Measurements from ENCODE around the gene ADAMTSL3. TPM values are rescaled to one million over a fixed set of nuclear protein-coding genes. Genes with fewer than 3 reads are reported as not detected.
"Not testable (repeated sequence)": the region's sequence is repeated elsewhere in the genome, so short reads cannot be mapped to it uniquely, and the experiment has no call there.

ADAMTSL3 gene
- total RNA-seq, 1 donor = not detected

DNA sequence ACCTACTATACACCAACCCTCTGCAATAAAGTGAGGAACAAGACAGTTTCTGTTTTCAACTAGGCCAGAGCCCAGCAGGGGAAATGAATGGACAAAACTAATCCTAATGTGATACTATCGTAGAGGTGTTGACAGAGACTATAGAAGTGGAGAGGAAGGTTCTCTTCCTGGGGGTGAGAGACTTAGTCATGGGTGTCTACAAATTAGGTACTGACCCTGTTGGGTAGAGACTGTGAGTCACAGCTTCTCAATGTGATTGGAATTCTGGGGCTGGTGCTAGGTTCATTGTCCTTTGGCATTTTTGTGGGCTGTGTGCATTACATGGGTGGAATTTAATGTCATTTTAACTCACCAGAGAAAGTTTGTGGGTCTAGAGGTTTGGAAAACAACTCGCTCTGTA, 79.3 kb downstream of the ADAMTSL3 start:
- no peaks in the 10 kb centered on the region for H3K4me1 ChIP-seq (ENCODE audit: insufficient read depth, low read length)
- H3K9me3 ChIP-seq (ENCODE audit: low read depth, low read length) = no peaks in the 10 kb centered on the region
- H3K4me3 ChIP-seq (ENCODE audit: low read length) = no peak overlapping the region
- no peaks in the 10 kb centered on the region for H3K27me3 ChIP-seq (ENCODE audit: insufficient read depth, low read length)

DNA sequence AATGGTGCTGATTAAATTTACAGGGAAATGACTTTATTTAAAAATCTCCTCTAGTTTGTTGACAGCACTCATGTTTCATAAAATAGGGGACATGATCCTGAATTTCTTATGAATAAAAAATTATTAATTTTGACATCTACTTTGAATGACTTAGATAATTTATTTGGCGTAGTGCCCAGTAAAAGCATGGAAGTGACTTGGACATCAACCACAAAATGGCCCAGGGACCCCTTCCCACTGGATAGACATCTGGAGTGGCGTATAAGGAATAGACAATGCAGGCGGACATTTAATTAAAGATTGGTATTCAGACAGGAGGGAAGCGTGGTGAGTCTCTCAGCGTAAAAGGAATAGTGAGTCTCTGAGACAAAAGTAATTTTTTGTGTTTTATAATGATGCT, 79.8 kb downstream of the ADAMTSL3 start:
- Histone ChIP-seq H3K9me3 (ENCODE audit: low read depth, low read length) (no peaks in the 10 kb centered on the region), H3K27me3 (ENCODE audit: insufficient read depth, low read length) (no peaks in the 10 kb centered on the region), H3K4me1 (ENCODE audit: insufficient read depth, low read length) (no peaks in the 10 kb centered on the region), H3K4me3 (ENCODE audit: low read length) (no peak overlapping the region)

DNA sequence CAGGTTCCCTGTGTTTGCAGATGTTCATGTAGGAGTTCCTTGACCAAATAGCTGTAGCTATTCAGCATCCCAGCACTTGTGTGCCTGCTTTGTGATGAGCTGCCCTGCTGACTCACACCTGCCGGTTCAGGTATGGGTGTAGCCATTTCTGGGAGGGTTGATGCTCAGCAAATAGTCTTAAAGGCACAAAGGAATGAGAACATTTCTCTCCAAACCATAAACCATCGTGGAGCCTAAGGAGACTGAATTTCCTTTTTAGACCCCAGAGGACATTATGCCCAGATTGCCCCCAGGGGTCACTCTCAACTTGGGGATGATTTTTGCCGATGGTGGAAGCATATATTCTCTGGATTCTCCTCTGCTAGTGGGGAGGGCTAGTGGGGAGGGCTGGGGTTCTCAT, 80.6 kb downstream of the ADAMTSL3 start:
- H3K4me3 ChIP-seq (ENCODE audit: low read length) = no peak overlapping the region
- H3K9me3 ChIP-seq (ENCODE audit: low read depth, low read length) = no peaks in the 10 kb centered on the region
- H3K4me1 ChIP-seq (ENCODE audit: insufficient read depth, low read length) = no peaks in the 10 kb centered on the region
- H3K27me3 ChIP-seq (ENCODE audit: insufficient read depth, low read length) = no peaks in the 10 kb centered on the region

DNA sequence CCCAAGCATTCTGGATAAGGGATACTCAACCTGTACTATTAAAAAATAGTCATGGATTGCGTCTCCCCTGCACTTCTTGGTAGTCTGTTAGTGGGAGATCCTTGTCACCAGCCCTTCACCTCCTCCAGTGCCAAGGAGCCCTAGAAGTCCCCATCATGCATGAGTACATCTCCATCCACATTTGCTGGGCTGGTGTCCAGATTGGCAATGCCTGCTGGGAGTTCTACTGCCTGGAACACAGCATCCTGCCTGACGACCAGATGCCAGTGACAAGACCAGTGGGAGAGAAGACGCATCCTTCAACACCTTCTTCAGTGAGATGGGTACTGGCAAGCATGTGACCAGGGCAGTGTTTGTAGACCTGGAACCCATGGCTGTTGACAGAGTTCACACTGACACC, 85.7 kb downstream of the ADAMTSL3 start:
- H3K4me3 ChIP-seq (ENCODE audit: low read length) = no peak overlapping the region
- no peaks in the 10 kb centered on the region for H3K4me1 ChIP-seq (ENCODE audit: insufficient read depth, low read length)
- H3K27me3 ChIP-seq (ENCODE audit: insufficient read depth, low read length) = no peaks in the 10 kb centered on the region
- H3K9me3 ChIP-seq (ENCODE audit: low read depth, low read length) = no peaks in the 10 kb centered on the region

DNA sequence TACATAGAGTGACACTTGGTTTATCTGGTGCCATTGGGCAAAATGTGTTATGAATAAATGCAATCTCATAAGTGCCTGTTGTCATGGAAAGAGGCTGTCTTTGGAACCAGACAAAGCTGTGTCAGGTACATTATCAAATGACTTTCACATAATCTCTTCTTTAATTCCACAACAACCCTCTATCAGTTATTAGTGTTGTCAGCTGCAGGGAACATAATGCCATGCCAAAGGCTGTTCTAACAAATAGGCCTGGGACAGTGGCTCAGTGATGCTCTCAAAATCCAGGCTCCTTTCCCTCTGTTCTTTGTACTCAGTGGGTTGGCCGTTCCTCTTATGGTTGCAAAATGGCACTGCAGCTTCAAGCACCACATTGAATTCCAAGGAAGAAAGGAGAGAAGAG, 91.8 kb downstream of the ADAMTSL3 start:
- Histone ChIP-seq H3K9me3 (ENCODE audit: low read depth, low read length) (no peaks in the 10 kb centered on the region), H3K4me1 (ENCODE audit: insufficient read depth, low read length) (no peaks in the 10 kb centered on the region), H3K27me3 (ENCODE audit: insufficient read depth, low read length) (no peaks in the 10 kb centered on the region), H3K4me3 (ENCODE audit: low read length) (no peak overlapping the region)

DNA sequence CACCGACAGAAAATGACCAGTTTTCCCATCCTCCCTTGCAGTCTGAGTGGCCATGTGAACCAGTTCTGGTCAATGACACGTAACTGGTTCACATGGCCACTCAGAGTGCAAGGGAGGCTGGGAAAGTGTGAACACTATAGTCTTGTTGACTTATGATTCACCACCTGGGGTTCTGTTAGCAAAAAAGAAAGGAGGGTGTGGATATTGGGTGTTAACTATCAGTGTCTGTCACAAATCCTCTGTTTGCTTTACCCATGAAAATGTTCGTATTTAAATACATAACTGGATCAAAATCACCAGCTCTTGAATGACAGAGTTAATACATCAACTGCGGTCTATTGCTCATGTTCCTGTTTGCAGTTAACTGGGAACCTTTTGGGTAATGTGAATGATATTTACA, 92.3 kb downstream of the ADAMTSL3 start:
- Histone ChIP-seq H3K9me3 (ENCODE audit: low read depth, low read length) (no peaks in the 10 kb centered on the region), H3K27me3 (ENCODE audit: insufficient read depth, low read length) (no peaks in the 10 kb centered on the region), H3K4me1 (ENCODE audit: insufficient read depth, low read length) (no peaks in the 10 kb centered on the region), H3K4me3 (ENCODE audit: low read length) (no peak overlapping the region)

DNA sequence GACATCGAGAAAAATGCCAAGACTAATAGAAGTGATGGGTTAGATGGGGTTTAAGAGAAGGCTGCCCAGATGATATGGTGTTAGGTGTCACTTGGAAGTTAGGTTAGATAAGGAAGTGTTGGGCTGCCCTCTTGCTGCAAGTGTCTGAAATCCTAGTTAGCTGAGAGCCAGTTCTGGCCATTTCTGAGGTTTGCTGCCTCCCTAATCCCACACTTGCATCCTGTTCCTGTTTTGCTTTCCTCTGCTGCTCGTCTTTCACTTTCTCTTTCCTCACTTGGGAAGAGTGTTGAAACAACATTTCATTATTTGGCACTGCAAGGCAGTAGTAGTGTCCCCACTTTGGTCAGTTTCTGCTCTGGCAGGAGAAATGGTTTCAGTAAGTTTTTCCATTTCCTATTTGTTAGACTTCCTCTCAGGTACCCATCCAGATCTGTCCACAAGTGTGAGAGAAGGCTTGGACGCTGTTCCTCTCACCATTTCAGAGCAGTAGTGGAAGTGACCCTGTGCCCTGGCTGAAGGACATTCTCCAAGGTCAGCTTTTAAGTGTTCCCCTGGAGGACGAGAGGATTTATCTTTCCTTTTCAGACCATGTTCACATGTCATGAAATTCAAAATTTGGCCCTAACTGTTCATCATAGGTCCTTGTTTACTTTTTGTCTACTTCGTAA, 93.3 kb downstream of the ADAMTSL3 start:
- Histone ChIP-seq H3K4me3 (ENCODE audit: low read length) (no peak overlapping the region), H3K9me3 (ENCODE audit: low read depth, low read length) (no peaks in the 10 kb centered on the region), H3K27me3 (ENCODE audit: insufficient read depth, low read length) (no peaks in the 10 kb centered on the region), H3K4me1 (ENCODE audit: insufficient read depth, low read length) (no peaks in the 10 kb centered on the region)

DNA sequence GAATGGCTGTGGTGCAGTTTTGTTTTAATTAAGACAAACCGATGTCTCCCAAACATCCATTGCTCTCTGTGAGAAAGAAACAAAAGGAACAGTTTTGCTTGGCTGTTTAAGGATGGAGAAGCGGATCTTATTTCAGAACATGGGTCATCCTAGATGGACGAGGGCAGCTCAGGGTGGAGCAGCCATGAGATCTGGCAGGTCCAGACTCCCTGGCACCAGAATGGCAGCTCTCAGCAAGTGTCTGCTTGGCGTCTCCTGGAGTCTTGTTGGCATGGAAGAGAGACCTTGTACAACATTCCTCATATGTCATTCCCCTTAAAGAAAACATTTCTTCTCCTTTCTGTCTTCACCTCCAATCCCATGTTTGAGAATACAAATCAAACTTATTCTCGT, 93.8 kb downstream of the ADAMTSL3 start:
- no peaks in the 10 kb centered on the region for H3K27me3 ChIP-seq (ENCODE audit: insufficient read depth, low read length)
- H3K4me3 ChIP-seq (ENCODE audit: low read length) = no peak overlapping the region
- H3K4me1 ChIP-seq (ENCODE audit: insufficient read depth, low read length) = no peaks in the 10 kb centered on the region
- H3K9me3 ChIP-seq (ENCODE audit: low read depth, low read length) = no peaks in the 10 kb centered on the region

DNA sequence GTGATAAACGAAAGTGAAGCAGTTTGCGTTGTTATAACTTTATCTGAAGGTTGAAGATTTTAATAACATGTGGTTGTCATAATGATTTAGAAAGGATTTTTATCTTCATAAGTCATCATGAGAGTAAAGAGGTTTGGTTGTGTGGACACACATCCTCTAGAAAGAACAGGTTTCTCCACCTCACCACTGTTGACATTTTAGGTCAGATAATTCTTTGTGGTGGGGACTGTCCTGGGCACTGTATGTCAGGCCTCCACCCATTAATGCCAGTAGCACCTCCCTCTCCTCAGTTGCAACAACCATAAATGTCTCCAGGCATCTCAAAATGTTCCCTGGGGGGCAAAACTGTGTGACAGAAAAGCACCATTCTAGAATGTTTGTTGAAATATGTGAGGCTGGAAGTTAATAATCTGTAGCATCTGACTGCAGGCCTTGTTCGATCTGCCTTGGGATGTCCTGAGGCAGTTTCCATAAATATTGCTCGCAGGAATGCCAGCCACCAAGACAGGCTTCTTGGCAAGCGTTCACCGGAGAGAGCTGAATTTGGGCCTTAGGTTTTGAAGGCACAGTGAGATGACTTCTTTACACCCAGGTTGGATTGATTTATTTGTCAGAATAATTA, 100.1 kb downstream of the ADAMTSL3 start:
- Histone ChIP-seq H3K27me3 (ENCODE audit: insufficient read depth, low read length) (no peaks in the 10 kb centered on the region), H3K4me1 (ENCODE audit: insufficient read depth, low read length) (no peaks in the 10 kb centered on the region), H3K9me3 (ENCODE audit: low read depth, low read length) (no peaks in the 10 kb centered on the region), H3K4me3 (ENCODE audit: low read length) (no peak overlapping the region)

DNA sequence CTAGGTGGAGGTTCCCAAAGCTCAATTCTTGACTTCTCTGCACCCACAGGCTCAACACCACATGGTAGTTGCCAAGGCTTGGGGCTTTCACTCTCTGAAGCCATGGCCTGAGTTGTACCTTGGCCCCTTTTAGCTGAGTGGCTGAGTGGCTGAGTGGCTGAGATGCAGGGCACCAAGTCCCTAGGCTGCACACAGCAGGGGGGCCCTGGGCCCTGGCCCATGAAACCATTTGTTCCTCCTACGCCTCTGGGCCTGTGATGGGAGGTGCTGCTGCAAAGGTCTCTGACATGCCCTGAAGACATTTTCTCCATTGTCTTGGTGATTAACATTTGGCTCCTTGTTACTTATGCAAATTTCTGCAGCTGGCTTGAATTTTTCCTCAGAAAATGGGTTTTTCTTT, 103.4 kb downstream of the ADAMTSL3 start:
- not testable (repeated sequence) for H3K9me3 ChIP-seq (ENCODE audit: low read depth, low read length); H3K4me1 ChIP-seq (ENCODE audit: insufficient read depth, low read length); H3K27me3 ChIP-seq (ENCODE audit: insufficient read depth, low read length); H3K4me3 ChIP-seq (ENCODE audit: low read length)

DNA sequence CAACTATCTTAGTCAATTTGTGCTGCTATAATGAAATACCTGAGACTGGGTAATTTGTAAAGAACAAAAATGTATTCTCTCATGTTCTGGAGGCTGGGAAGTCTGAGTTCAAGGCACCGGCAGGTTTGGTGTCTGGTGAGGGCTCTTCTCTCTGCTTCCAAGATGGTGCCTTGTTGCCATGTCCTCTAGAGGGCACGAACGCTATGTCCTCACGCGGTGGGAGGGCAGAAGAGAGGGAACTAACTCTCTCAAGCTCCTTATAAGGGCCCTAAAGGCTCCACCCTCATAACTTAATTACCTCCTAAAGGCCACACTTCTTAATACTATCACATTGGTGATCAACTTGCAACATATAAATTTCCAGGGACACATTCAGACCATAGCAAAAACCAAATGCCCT, 108.4 kb downstream of the ADAMTSL3 start:
- Histone ChIP-seq H3K27me3 (ENCODE audit: insufficient read depth, low read length) (no peaks in the 10 kb centered on the region), H3K4me1 (ENCODE audit: insufficient read depth, low read length) (no peaks in the 10 kb centered on the region)

DNA sequence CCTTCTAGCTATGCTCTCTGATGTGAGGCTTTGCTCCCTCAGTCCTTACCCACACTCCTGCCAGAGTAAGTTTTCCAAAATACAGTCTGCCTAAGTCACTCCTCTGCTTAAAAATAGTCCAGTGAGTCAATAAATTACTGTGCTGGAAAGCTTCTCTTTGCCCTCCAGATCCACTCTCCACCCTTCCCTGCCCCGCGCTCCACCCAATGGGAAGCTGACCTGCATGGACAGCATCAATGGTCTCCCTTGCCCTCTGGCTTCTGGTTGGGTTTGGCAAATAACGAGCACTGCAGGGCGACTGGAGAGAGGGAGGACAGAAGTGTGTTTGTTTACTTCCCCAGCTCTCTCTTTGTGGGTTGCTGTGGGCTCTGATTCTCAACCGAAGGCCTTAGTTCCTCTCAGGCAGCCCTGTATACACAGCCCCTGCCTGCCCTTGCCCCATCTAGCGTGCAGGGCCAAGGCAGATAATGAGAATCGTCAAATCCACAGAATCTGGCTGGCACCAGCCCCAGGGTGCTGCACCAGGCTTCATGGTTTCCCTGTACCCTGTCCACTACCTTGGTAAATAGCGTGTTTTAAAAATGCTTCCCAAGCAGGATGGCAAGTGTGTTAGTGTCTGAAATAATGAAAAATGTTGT, 110.4 kb downstream of the ADAMTSL3 start:
- no peak overlapping the region for H3K4me3 ChIP-seq (ENCODE audit: low read length)
- no peaks in the 10 kb centered on the region for H3K27me3 ChIP-seq (ENCODE audit: insufficient read depth, low read length)
- H3K9me3 ChIP-seq (ENCODE audit: low read depth, low read length) = no peaks in the 10 kb centered on the region
- no peaks in the 10 kb centered on the region for H3K4me1 ChIP-seq (ENCODE audit: insufficient read depth, low read length)

More for the DNA sequence above, 108.4 kb downstream of the ADAMTSL3 start:
- Histone ChIP-seq H3K4me3 (ENCODE audit: low read length) (no peak overlapping the region), H3K9me3 (ENCODE audit: low read depth, low read length) (no peaks in the 10 kb centered on the region)

DNA sequence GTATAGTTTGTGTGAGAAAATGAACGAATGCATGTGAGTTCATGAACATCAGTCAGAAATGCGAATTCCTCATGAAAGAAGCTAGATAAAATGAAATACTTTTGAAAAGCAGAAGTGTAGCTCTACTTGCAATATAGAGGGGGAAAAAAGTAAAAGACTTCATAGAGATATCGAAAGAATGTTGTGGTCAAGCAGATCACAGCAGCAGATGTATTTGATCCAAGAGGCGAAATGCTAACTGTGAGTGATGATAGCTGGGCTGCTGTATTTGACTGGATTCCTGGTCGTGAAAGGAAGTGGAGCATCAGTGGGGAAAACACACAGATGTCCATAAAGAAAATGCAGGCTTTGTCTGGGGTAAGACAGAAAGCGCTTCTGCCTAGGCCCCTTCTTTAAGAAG, 112.4 kb downstream of the ADAMTSL3 start:
- no peaks in the 10 kb centered on the region for H3K27me3 ChIP-seq (ENCODE audit: insufficient read depth, low read length)
- H3K4me3 ChIP-seq (ENCODE audit: low read length) = no peak overlapping the region
- H3K4me1 ChIP-seq (ENCODE audit: insufficient read depth, low read length) = no peaks in the 10 kb centered on the region
- no peaks in the 10 kb centered on the region for H3K9me3 ChIP-seq (ENCODE audit: low read depth, low read length)

DNA sequence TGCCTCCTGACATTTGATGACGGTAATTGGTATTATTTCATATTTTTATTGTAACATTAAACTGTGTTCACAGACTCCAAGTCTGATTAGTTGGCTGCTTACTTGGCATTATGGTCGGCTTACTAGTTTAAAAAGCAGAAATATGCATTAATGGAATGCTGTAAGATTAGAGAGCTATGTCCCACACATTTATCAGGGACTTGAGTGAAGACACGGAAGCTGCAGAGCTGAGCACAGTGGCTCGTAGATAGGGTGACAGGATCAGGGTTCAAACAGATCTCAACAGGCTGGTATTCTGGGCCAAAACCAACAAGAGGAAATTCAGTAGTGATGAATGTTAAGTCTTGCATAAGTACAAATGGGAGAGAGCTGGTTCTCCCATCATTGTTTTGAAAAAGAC, 113.8 kb downstream of the ADAMTSL3 start:
- no peaks in the 10 kb centered on the region for H3K27me3 ChIP-seq (ENCODE audit: insufficient read depth, low read length)
- H3K4me3 ChIP-seq (ENCODE audit: low read length) = no peak overlapping the region
- no peaks in the 10 kb centered on the region for H3K4me1 ChIP-seq (ENCODE audit: insufficient read depth, low read length)
- H3K9me3 ChIP-seq (ENCODE audit: low read depth, low read length) = no peaks in the 10 kb centered on the region

DNA sequence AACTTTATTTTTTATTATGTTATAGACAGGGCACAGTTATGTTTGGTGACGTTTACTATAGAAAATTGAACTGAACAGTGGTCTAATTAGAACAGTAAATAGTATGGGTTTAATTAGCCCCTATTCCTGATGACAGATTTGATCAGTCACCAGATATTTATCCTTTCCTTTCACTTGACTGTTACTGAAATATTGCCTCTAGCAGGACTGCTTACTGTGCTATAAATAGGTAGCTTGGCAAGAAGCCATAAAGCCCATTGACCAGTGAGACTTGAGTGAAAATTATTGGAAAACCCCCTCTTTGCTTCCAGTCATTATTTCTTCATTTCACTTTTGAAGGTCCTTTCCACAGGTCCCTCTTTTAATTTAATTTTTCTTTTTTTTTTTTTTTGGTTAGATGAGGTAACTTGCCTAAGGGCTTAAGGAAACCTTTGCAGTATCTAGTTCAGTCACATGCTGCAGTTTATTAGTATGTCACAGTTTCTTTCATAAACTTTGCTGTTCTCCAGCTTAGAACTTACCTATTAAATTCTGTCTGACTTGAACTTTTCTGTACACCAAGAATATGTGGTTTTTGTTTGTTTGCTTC, 115.6 kb downstream of the ADAMTSL3 start:
- H3K4me1 ChIP-seq (ENCODE audit: insufficient read depth, low read length) = no peaks in the 10 kb centered on the region
- H3K27me3 ChIP-seq (ENCODE audit: insufficient read depth, low read length) = no peaks in the 10 kb centered on the region
- no peaks in the 10 kb centered on the region for H3K9me3 ChIP-seq (ENCODE audit: low read depth, low read length)
- no peak overlapping the region for H3K4me3 ChIP-seq (ENCODE audit: low read length)
